Esophagus (tissue), 2 donors: ENCODE measurements around the gene RELCH. TPM values are rescaled to one million over a fixed set of nuclear protein-coding genes. Genes with fewer than 3 reads are reported as not detected.

Experiments used
- H3K27ac ChIP-seq, 2 donors: one replicate each; pipeline ENCODE4 v1.5.1; 2013; ENCODE audit warnings: low read depth in 2 of 2, mild to moderate bottlenecking in 2 of 2, inconsistent platforms in 1 of 2, low read length in 1 of 2, moderate library complexity in 1 of 2
- H3K27me3 ChIP-seq, 2 donors: one replicate each; pipeline ENCODE4 v1.6.1; 2013; ENCODE audit warnings: low read length in 2 of 2, control low read depth in 1 of 2, mild to moderate bottlenecking in 1 of 2; ENCODE audit not compliant: insufficient read depth in 2 of 2, control insufficient read depth in 1 of 2
- H3K36me3 ChIP-seq, 2 donors: one replicate each; pipeline ENCODE4 v1.6.1; 2013; ENCODE audit warnings: low read length in 1 of 2; ENCODE audit not compliant: control insufficient read depth in 2 of 2, insufficient read depth in 2 of 2
- H3K4me1 ChIP-seq, 2 donors: one replicate each; pipeline ENCODE4 v1.6.1; 2013; ENCODE audit warnings: low read length in 1 of 2; ENCODE audit not compliant: control insufficient read depth in 2 of 2, insufficient read depth in 2 of 2
- H3K4me3 ChIP-seq, 2 donors: one replicate each; pipeline ENCODE4 v1.5.1; 2013; ENCODE audit warnings: low read length in 2 of 2, mild to moderate bottlenecking in 2 of 2, low read depth in 1 of 2, moderate library complexity in 1 of 2
- H3K9me3 ChIP-seq, 2 donors: one replicate each; pipeline ENCODE4 v1.6.1; 2013; ENCODE audit warnings: mild to moderate bottlenecking in 2 of 2, low read depth in 1 of 2, low read length in 1 of 2, moderate library complexity in 1 of 2; ENCODE audit not compliant: control insufficient read depth in 2 of 2, insufficient read depth in 1 of 2
- WGBS, 2 donors: extraction: QIAGEN DNeasy Blood & Tissue Kit; methylation state at CpG; one replicate each; pipeline ENCODE4 v1.1.7; 2013; 5-methylcytosine and 5-hydroxymethylcytosine counted together
- polyA plus RNA-seq, 2 donors: library from polyadenylated mRNA; stranded (reverse); fragments of 200-250 nt; gene quantifications; one replicate each; pipeline ENCODE4 v1.2.3, GENCODE V29; 2013
- donor health status: healthy with polysubstance abuse.
- donor health status: Bipolar disorder and iron deficiency.

Gene RELCH
- polyA plus RNA-seq, 2 donors, result 29.4 to 30.0 TPM

- H3K27ac ChIP-seq, result no peak overlapping the region
- H3K9me3 ChIP-seq, result no peaks in the 10 kb centered on the region
- H3K27me3 ChIP-seq, result no peaks in the 10 kb centered on the region
- 97 to 98% methylated on average over 8 of the region's 8 CpGs for WGBS, 2 donors
- H3K4me3 ChIP-seq, result no peak overlapping the region
- no peaks in the 10 kb centered on the region for H3K4me1 ChIP-seq
- peaks cover 0 to 5% of the 10 kb centered on the region in 2 donors for H3K36me3 ChIP-seq
Measured at GRCh38 chr18:62245177-62245576, 58.1 kb downstream of the RELCH start.

GRCh38 chr18:62245699-62246098, 58.6 kb downstream of the RELCH start:
- H3K27ac ChIP-seq, result no peak overlapping the region
- 50 to 64% methylated on average over 1 of the region's 1 CpG for WGBS, 2 donors
- H3K4me3 ChIP-seq, result no peak overlapping the region
- no peaks in the 10 kb centered on the region for H3K9me3 ChIP-seq
- no peaks in the 10 kb centered on the region for H3K27me3 ChIP-seq
- peaks cover 0 to 3% of the 10 kb centered on the region in 2 donors for H3K36me3 ChIP-seq
- no peaks in the 10 kb centered on the region for H3K4me1 ChIP-seq

- no peaks in the 10 kb centered on the region for H3K9me3 ChIP-seq
- no peak overlapping the region for H3K27ac ChIP-seq
- peaks cover 0 to 3% of the 10 kb centered on the region in 2 donors for H3K36me3 ChIP-seq
- WGBS, 2 donors, result 20 to 24% methylated on average over 1 of the region's 1 CpG
- H3K4me1 ChIP-seq, result no peaks in the 10 kb centered on the region
- no peaks in the 10 kb centered on the region for H3K27me3 ChIP-seq
- H3K4me3 ChIP-seq, result no peak overlapping the region
Measured at GRCh38 chr18:62248313-62248712, 61.3 kb downstream of the RELCH start.

- no peak overlapping the region for H3K4me3 ChIP-seq
- H3K27ac ChIP-seq, result no peak overlapping the region
- no peaks in the 10 kb centered on the region for H3K27me3 ChIP-seq
- WGBS, 2 donors, result 74 to 75% methylated on average over 3 of the region's 3 CpGs
- H3K9me3 ChIP-seq, result no peaks in the 10 kb centered on the region
- no peaks in the 10 kb centered on the region for H3K4me1 ChIP-seq
- H3K36me3 ChIP-seq, result peaks cover 0 to 3% of the 10 kb centered on the region in 2 donors
Measured at GRCh38 chr18:62249478-62250097, 62.5 kb downstream of the RELCH start.

- no peaks in the 10 kb centered on the region for H3K36me3 ChIP-seq
- no peaks in the 10 kb centered on the region for H3K9me3 ChIP-seq
- no peaks in the 10 kb centered on the region for H3K27me3 ChIP-seq
- H3K4me3 ChIP-seq, result no peak overlapping the region
- H3K27ac ChIP-seq, result no peak overlapping the region
- WGBS, 2 donors, result 67 to 75% methylated on average over 2 of the region's 2 CpGs
- H3K4me1 ChIP-seq, result no peaks in the 10 kb centered on the region
Measured at GRCh38 chr18:62250475-62250874, 63.4 kb downstream of the RELCH start.

GRCh38 chr18:62258093-62258492, 71.0 kb downstream of the RELCH start:
- H3K27ac ChIP-seq, result no peak overlapping the region
- no peak overlapping the region for H3K4me3 ChIP-seq
- no peaks in the 10 kb centered on the region for H3K27me3 ChIP-seq
- H3K9me3 ChIP-seq, result no peaks in the 10 kb centered on the region
- peaks cover 0 to 11% of the 10 kb centered on the region in 2 donors for H3K36me3 ChIP-seq
- H3K4me1 ChIP-seq, result no peaks in the 10 kb centered on the region

GRCh38 chr18:62258616-62259015, 71.6 kb downstream of the RELCH start:
- H3K9me3 ChIP-seq, result no peaks in the 10 kb centered on the region
- H3K36me3 ChIP-seq, result peaks cover 0 to 11% of the 10 kb centered on the region in 2 donors
- H3K27ac ChIP-seq, result no peak overlapping the region
- no peak overlapping the region for H3K4me3 ChIP-seq
- H3K4me1 ChIP-seq, result no peaks in the 10 kb centered on the region
- no peaks in the 10 kb centered on the region for H3K27me3 ChIP-seq

- Histone ChIP-seq H3K27ac (no peak overlapping the region), H3K4me1 (no peaks in the 10 kb centered on the region), H3K36me3 (peaks cover 0 to 8% of the 10 kb centered on the region in 2 donors), H3K9me3 (no peaks in the 10 kb centered on the region), H3K4me3 (no peak overlapping the region), H3K27me3 (no peaks in the 10 kb centered on the region)
- WGBS, 2 donors, result 52 to 66% methylated on average over 2 of the region's 2 CpGs
Measured at GRCh38 chr18:62262061-62262460, 75.0 kb downstream of the RELCH start.

- H3K36me3 ChIP-seq, result peaks cover 5 to 8% of the 10 kb centered on the region in 2 donors
- WGBS, 2 donors, result 85 to 89% methylated on average over 2 of the region's 2 CpGs
Measured at GRCh38 chr18:62264984-62265383, 77.9 kb downstream of the RELCH start.

GRCh38 chr18:62277045-62277444, 90.0 kb downstream of the RELCH start:
- H3K4me1 ChIP-seq, result no peaks in the 10 kb centered on the region
- WGBS, 2 donors, result 84 to 91% methylated on average over 1 of the region's 1 CpG
- no peak overlapping the region for H3K27ac ChIP-seq
- H3K27me3 ChIP-seq, result no peaks in the 10 kb centered on the region
- H3K36me3 ChIP-seq, result peaks cover 2 to 6% of the 10 kb centered on the region in 2 donors
- no peak overlapping the region for H3K4me3 ChIP-seq
- no peaks in the 10 kb centered on the region for H3K9me3 ChIP-seq

More at GRCh38 chr18:62264984-62265383, 77.9 kb downstream of the RELCH start:
- H3K27me3 ChIP-seq, result no peaks in the 10 kb centered on the region
- no peaks in the 10 kb centered on the region for H3K4me1 ChIP-seq
- H3K4me3 ChIP-seq, result no peak overlapping the region
- H3K9me3 ChIP-seq, result no peaks in the 10 kb centered on the region
- H3K27ac ChIP-seq, result no peak overlapping the region
